ENCODE results near the gene NCK2.

The NCK2 gene

GRCh38 chr2:105935063-105935462 lies 190.4 kb downstream of the NCK2 start:
- peak; percentile 67 for DNase-seq

GRCh38 chr2:105936954-105937353 lies 192.2 kb downstream of the NCK2 start:
- no peak for DNase-seq

- no peak for DNase-seq
Measured at GRCh38 chr2:105937498-105938097, 192.9 kb downstream of the NCK2 start.
